GM19397 (cell line): ENCODE measurements around the gene CEACAM3.
A peak's percentile ranks its signal among the peaks of the same experiment; 100 is the strongest.

Experiments
- ATAC-seq: cut with Tn5 transposase; IDR thresholded peaks from one replicate; pipeline ENCODE4 v1.9.1; 2021; ENCODE audit warnings: mild to moderate bottlenecking, moderate library complexity; ENCODE audit not compliant: unreplicated experiment

CEACAM3 gene

DNA sequence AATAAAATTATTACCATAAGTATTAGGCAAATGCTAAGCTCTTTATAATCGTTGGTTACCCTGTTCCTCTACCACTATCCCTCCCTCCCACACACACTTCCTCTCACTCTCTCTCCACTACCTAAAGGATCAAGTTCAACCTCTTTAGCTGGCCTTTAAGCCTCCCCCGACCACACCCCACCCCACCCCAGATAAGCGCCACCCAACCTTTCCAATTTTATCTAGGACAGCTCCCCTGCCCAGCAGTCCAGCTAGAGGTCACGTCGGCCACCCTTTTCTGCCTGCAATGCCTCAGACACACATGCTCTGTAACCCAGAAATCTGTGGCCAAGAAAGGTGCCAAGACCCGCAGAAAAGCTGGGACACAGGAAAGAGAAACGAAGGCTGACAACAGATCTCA lies 47.0 kb downstream of the CEACAM3 start:
- no peak for ATAC-seq

DNA sequence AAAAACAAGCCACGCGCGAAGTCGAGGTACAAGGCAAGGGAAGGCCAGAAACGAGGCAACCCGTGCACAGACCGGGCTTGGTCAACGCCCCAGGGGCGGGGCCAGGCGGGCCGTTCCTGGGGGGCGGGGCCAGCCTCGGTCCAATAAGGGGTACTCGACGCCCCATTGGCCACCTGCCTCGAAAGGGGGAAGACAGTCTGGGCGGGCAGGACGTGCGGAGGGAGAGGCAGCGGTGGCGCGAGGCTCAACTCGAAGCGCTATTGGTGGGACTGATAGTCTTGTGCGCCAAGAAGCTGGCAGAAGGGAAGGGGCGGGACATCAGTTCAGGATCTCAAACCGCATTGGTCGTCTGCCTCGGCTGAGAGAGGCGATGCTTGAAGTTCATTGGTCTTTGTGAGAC lies 48.2 kb downstream of the CEACAM3 start, which contains the start of gene LYPD4:
TSS of gene LYPD4 (minus strand) at position 83 of the 400 bp plus-strand sequence. CDS start 5,398 bp downstream, outside the sequence.
- no peak for ATAC-seq

DNA sequence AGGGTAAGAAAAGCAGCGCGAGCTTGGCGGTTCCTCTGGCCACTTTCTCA lies 48.4 kb downstream of the CEACAM3 start, which contains the start of gene DMRTC2:
TSS of gene DMRTC2 (plus strand) at position 42 of the 50 bp plus-strand sequence. CDS start 2,387 bp downstream, outside the sequence.
- ATAC-seq, result no peak

DNA sequence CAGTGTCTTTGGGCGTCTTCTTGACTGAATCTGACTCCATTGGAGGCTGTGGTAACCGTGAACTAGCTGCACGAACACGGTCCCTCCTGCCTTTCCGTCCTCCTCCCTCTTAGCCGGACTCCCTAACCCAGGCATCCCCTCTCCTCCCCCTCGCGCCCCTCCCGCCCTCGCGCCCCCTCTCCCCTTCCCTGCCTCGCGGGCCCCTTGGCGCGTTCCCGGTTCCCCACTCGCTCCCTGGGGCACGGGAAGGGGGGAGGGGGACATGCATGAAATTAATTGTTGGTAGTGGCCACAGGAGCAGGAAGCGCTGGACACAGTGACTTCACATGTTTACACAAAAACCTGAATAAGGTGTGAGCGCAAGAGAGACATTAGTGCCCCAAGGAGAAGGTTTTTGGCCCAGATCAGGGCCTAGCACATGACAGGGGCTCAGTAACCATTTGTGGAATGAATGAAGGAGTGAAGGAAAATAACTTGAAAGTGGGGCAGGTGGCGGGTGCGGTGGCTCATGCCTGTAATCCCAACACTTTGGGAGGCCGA lies 48.7 kb downstream of the CEACAM3 start:
- no peak for ATAC-seq

DNA sequence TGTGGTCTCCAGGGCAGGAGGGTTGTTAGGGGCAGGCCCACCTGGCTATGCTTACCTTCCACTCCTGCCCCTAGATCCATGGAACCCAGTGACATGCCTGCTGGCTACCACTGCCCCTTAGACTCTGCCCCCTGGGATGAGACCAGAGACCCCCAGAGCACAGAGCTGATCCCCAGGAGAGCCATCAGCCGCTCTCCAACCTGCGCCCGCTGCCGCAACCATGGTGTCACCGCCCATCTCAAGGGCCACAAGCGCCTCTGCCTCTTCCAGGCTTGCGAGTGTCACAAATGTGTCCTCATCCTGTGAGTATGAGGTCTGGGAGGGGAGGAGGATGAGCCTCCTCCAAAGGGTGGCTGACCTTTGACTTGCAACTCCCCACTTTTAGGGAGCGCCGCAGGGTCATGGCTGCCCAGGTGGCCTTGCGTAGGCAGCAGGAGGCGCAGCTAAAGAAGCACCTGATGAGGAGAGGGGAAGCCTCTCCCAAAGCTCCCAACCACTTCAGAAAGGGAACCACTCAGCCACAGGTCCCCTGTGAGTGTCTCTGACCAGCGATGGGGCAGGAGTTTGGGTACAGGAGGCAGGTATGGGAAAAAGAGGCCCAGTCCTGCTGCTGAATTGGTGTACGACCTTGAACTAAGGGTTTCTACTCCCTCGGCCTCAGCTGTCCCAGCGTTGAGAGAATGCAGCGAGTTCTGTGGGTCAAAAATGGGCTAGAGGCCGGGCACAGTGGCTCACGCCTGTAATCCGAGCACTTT lies 51.1 kb downstream of the CEACAM3 start:
- ATAC-seq, result no peak

DNA sequence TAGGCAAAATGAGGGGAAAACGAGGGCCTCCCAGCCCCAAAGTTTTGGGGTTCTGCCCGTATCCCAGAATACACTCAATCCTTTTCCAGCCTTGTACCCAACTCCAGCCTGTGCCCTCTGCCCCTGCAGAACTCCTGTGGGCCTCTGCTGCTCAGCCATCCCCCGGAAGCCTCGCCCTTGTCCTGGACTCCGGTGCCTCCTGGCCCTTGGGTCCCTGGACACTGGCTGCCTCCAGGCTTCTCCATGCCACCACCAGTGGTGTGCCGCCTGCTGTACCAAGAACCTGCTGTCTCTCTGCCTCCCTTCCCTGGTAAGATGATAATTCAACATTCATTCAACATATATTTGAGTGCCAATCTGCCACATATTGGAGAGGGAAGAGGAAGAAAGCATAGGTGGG lies 52.3 kb downstream of the CEACAM3 start:
- no peak for ATAC-seq

DNA sequence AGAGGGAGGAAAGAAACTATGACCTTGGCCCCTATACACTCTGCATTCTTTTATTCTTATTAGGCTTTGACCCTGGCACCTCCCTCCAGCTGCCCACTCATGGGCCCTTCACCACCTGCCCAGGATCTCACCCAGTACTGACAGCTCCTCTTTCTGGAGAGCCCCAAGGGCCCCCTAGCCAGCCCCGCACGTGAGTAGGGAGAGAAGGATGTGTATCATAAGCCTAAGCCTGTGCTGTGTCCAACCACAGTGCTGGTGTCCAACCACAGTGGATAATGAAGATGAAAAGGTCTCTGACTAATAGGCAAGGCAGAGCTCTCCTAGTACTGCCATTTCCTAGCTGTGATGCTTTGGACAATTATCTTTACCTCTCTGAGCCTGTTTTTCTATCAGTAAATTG lies 52.7 kb downstream of the CEACAM3 start:
- no peak for ATAC-seq

DNA sequence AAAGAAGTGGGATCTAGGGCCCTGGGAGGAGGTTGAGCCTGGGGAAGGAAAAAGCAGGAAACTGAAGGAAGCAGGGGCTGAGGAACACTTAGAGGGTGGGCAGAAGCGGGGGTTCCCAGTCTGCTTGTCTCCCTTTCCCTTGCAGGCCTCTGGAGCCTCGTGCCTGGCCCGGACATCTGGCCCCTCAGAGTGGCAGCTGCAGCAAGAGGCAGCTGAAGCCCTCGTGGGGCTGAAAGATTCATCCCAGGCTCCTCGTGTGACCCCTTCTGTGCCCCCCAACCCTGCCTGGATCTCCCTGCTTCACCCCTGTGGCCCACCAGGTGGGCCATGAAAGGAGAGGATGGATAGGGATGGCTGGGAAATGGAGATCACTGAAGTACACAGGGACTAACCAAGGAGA lies 54.0 kb downstream of the CEACAM3 start:
- no peak for ATAC-seq

DNA sequence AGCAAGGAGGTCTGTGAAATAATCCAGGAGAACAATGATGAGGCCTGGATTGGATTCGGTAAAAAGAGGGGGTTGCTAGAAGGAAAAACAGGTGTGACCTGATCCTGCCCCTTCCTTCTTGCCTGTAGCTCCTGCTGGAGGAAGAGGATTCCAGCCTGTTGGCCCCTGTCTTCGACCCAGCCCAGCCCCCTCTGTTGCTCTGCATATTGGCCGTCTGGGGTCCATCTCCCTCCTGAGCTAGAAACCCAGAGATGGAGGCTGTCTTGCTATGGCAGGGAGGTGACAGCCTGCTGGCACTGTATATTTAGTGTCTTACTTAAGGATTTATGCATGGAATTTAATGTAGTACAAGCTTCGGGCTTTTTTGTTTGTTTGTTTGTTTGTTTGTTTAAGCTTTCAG lies 55.1 kb downstream of the CEACAM3 start:
- ATAC-seq, result no peak

DNA sequence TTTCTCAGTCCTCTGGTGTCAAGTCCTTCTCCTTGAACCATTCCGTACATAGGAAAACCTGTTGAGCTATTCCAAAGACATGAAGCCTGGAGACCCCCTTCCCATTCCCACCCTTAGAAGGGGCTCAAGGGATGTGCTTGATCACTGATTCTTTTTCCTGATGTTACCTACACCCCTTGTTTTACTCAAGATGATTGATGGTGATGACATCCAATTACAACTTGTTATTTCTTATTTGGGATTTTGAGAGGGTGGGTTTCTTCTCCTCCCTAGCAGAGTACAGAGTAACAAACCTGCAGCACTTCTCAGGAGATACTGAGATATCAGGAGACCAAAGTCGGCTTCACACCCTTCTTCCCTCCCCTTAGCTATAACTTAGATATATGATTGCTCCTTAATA lies 57.0 kb downstream of the CEACAM3 start:
- ATAC-seq, result no peak

DNA sequence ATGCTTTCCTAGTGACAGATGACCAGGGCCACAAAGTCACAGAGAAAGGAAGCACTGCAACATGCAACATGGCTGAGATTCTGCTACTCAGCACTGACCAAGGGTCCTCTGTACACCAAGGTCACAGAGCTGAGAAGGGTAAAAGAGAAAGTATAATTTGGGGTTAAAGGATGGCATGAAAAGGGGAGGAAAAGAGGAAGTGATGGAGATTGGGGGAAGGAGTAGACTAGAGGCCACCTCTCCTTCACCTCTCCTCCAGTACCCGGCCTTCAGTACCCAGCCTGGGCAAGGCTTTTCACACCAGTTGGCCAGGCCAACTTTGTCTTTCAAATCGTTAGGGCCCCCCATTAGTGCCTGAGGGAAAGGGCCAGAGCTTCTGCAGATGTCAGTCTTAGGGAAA lies 57.4 kb downstream of the CEACAM3 start:
- ATAC-seq, result no peak

DNA sequence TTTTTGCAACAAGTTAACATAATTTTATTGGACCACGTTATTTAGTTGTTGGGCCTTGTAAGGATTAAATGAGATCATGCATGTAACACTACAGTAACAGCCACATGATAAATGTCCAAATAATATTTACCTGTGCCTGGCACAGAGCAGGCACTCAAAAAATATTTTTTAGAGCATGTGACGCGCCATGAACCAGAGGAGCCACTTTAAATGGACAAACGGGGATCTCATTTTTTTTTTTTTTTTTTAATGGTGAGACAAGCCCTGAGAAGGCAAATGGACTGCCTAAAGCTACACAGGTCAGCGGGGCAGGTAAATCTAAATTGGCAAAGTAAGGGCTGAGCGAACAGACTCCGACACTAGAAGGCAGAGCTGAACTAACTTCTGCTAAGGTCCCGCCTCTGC lies 62.8 kb downstream of the CEACAM3 start:
- no peak for ATAC-seq

DNA sequence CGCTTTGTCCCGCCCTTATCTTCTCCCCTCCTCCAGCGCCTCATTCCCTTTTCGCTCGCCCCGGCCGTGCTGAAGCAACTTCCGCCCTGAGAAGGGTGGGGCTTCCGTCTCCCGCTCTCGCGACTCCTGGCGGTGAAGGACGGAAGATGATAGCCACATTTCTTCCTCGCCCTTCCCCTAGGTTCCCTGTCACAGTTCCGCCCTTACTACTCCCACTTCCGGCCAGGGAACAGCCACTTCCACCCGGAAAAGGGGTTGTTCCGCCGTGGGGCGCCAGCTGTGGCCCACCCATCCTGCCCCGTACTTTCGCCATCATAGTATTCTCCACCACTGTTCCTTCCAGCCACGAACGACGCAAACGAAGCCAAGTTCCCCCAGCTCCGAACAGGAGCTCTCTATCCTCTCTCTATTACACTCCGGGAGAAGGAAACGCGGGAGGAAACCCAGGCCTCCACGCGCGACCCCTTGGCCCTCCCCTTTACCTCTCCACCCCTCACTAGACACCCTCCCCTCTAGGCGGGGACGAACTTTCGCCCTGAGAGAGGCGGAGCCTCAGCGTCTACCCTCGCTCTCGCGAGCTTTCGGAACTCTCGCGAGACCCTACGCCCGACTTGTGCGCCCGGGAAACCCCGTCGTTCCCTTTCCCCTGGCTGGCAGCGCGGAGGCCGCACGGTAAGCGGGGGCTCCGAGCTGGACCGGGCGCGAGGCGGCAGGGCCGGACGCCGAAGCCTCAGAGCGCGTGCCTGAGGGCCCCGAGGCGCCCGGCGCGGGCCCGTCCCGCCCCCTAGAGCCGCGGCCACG lies 63.4 kb downstream of the CEACAM3 start, which contains the start of gene RPS19:
TSS of gene RPS19 (plus strand) at position 638 of the 801 bp plus-strand sequence. CDS start 520 bp downstream, outside the sequence.
- ATAC-seq, result peak; percentile 79

DNA sequence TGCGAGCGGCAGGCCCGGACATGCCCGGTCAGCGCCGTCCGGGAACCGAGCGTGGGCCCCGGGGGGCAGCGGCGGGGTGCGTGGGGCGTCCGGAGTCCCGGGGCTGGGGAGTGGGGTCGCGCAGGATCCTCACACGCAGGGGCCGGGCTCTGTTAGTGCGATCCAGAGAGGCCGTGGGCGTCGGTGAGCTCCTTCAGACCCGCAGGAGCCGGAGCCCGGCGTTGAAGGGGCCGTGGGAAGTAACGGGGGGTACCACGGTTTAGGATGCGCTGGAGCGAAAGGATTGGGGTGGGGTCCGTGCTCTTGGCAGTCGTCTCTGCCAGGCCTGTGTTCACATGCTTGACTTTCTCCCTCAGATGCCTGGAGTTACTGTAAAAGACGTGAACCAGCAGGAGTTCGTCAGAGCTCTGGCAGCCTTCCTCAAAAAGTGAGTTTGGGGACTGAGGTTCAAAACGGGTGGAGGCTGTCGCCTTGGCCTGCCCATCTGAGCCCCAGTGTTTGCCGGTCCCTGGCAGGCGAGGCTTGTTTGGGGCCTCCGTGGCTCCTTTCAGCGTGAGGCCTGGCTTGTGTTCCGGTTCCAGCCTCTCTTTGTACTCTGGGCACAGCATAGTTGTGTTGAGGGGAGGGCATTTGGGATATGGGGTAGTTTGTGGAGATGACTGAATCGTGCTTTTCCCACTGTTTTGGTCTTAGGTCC lies 64.2 kb downstream of the CEACAM3 start:
- peak; percentile 1 for ATAC-seq
